H1 (cell line): Measurements from ENCODE around the gene ZFP3. TPM values are rescaled to one million over a fixed set of nuclear protein-coding genes. Genes with fewer than 3 reads are reported as not detected.

Experiments used
- CTBP2 ChIP-seq: IDR thresholded peaks from 2 replicates; pipeline ENCODE4 v1.7.0; 2011; ENCODE audit warnings: borderline replicate concordance, mild to moderate bottlenecking, moderate library complexity, mixed read lengths, low read length; ENCODE audit not compliant: insufficient read depth, insufficient read length
- polyA plus RNA-seq, 7 experiments: library from polyadenylated mRNA; depleted of rRNA in 3 of 7; stranded (reverse) in 5 of 7; unstranded in 2 of 7; fragments of >200 nt in 5 of 7; fragments of 200-250 nt in 2 of 7; gene quantifications; 1 replicate in 5 of 7; 2 replicates in 1 of 7; 4 replicates in 1 of 7; pipeline versions ENCODE4 v1.2.1 to v1.2.3, GENCODE V29; 2011 to 2013; ENCODE audit warnings: missing spikeins in 2 of 7, mixed read lengths in 2 of 7
- total RNA-seq: library from RNA; stranded (reverse); fragmentation: NEBNext Ultra II Directional; extraction: Animal tissue kit (Norgen Biotek cat#: 25700); gene quantifications from 2 replicates; pipeline ENCODE4 v1.2.1, GENCODE V29; 2021

The ZFP3 gene
- total and polyA plus RNA-seq, 2 of the 8 experiments (the other 6 are each of a cell fraction or from before 2014, with no cell fraction given), result 0.15 to 0.44 TPM

DNA sequence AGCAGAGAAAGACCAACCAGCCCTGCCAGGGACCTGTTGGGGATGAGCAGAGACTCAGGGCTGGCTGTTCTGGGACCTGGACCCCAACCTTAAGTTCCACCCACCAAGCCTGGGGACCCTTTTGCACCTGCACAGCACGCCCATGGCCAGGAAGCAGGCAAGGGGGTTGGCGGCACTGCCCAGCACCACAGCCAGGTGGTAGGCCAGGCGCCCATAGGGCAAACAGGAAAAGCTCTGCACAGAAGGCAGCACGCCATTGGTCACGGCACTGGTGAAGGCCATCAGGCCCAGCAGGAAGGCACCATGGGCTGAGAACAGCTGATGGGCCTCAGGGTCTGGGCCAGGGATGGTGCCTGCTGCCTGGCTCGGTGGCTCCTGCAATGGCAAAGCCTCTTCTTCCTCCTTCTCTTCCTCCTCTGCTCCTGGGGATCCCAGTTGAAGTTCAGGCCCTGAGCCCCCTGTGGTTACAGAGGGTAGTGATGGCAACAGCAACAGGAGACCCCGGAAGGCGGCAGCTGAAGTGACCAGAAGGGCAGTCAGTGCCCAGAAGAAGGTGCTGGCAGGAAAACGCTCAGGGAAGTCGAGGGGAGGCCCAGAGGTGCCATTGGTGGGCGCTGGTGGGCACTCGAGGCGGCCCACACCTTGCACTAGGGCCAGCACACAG is 44.8 kb upstream of the ZFP3 start (continued):
- TF ChIP-seq CTBP2, result no peak
